NCI-H510A (cell line): Measurements from ENCODE around the gene DLGAP4.
"Not testable (repeated sequence)": the region's sequence is repeated elsewhere in the genome, so short reads cannot be mapped to it uniquely, and the experiment has no call there.

Source experiments
- DNase-seq: peaks from one replicate; lab custom pipeline; 2025; lab: John Stamatoyannopoulos, UW

The DLGAP4 gene

DNA sequence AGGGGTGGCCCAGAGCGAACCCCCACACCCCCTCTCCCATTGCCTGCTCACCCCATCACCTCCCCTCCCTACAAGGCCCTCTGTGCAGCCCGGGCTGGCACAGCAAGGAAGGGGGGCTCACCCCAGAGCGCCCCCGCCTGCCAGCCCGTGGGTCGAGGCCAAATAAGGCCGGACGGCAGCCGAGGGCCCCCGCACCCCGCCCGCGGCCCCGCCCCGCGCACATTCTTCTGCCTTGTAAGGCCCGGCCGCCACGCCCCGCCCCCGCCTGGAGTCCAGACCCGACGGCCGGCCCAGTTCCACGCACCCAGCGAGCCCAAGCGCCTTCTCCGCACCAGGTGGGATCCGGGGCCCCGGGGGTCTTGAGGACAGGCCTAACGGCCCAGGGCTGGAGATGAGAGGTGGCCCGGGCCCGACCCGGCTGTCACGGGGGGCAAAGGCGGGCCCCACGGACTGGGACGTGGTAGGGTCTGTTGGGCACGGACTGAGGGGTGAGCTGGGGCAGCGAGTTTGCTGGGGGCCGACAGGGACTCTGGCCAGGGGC lies 235.2 kb downstream of the DLGAP4 start, which contains the start of gene MYL9:
TSS of gene MYL9 (plus strand) at position 293 of the 541 bp plus-strand sequence. CDS start 3,366 bp downstream, outside the sequence.
- DNase-seq, result no peak

DNA sequence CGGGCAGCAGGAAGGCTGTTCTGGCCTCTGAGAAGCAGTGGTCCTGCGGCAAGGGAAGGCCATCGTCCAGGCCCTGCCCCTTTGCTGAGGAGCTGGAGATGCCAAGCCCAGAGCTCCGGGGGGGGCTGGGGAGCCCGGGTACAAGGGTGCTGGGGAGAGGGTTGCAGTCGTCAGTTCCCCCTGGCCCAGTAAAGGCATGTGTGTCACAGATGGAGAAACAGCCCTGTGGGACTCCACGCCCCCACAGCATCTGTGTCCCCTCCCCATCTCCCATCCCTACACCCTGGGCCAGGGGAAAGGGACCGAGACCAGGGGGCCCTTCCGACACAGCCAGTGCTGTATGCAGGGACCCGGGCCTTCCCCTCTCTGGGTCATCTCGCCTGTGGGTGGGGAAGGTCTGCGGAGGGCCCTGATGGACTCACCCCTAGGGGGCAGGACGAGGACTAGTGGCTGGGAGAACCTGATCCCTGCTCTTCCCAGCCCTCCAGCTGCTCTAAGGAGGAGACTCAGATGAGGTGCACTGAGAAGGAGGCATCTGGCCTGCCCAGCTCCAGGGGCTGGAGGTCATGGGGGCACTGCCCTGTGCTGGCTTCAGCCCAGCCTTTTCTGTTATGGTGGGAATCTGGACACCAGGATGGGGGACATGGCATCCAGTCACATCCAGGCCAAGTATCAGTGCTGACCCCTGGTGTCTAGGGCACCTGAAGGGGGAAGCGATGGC lies 235.8 kb downstream of the DLGAP4 start:
- DNase-seq, result peak; percentile 5

- no peak for DNase-seq
Observed at GRCh38 chr20:36542516-36543183, 236.5 kb downstream of the DLGAP4 start.

- no peak for DNase-seq
Observed at GRCh38 chr20:36543184-36544133, 237.3 kb downstream of the DLGAP4 start.

- no peak for DNase-seq
Observed at GRCh38 chr20:36544134-36545018, 238.2 kb downstream of the DLGAP4 start.

DNA sequence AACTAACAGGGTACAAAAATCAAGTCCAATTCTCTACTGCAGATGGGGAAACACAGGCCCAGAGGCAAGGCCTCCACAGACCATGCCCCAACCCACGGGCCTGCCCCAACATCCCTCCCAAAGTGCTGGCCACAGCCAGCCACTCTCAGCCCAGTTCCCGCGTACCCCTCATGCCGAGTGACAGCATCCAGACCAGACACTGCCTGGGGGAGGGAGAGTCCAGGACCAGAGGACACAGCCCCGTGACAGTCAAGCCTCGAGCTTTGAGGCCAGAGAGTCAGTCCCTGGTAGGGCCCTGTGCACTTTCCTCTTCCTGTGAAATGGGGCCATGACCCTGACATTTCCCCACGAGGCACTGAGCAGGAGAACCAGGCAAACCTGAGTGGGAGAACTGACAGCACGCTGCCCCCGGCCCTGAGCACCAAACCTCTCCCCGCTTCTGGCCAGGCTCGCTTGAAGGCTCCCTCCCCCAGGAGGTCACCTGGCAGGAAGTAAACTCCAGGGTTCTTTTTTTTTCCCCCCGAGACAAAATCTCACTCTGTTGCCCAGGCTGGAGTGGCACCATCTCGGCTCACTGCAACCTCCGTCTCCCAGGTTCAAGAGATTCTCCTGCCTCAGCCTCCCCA lies 240.1 kb downstream of the DLGAP4 start:
- no peak for DNase-seq

GRCh38 chr20:36547186-36548005 lies 241.3 kb downstream of the DLGAP4 start:
- no peak for DNase-seq

GRCh38 chr20:36548006-36548315 lies 241.8 kb downstream of the DLGAP4 start:
- no peak for DNase-seq

GRCh38 chr20:36548704-36549627 lies 242.8 kb downstream of the DLGAP4 start:
- no peak for DNase-seq

- no peak for DNase-seq
Observed at GRCh38 chr20:36549628-36549941, 243.4 kb downstream of the DLGAP4 start.

DNA sequence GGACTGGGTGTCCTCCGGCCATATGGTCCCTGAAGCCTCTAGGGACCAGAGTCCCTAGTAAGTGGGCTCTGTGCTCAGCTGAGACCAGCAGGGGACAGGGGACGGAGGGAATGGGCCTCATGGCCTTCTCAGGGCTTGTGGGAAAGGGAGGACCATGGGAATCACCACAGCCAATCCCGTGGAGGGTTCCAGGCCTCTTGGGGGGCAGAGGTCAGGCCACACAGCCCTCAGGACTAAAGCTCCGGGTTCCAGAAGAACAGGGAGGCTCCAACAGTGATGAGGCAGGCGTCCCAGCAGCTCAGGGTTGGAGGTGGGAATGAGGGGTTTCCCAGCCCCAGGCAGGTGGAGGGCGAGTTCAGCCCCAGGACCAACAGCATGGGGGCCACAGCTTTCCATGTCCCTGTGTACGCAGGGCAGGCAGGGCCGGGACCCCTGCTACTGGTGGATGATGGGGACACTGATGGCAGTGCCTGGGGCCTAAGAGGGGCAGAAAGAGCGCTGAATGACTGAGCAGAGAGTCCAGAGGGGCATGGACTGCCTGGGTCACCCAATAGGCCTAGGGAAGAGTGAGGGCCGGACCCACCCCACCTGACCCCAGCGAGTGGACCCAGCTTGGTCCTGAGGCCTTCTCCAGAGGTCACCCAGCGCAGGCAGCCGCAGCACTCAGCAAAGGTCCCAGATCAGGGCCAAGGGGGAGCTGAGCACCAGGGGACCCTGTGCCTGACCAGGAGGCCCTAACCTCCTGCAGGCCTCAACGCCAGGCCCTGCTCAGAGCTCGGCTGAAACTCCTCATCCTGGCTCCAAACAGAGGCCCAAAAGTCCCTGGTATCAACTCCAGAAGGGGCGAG lies 244.0 kb downstream of the DLGAP4 start:
- no peak for DNase-seq

DNA sequence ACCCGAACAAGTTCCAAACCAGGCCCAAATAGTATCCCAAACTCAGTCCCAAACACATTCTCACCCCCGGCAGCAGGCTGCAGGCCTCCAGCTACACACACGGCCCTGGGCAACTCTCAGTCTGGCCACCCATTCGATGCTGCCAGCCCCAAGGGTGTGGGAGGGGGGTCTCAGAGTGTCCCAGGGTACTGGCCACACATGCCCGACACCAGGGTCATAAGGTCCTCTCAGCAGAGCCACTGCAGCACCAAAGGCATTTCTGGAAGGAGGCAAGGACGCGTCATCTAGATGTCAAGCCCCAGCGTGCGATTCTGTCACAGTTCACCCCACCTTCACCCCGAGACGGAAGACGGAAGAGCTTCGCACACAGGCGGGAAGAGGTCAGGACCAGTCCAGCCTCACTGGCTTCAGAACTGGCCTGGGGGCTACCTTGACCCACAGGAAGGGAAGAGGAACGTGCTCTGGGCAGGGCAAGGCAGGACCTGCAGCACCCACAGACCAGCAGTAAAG lies 244.7 kb downstream of the DLGAP4 start:
- DNase-seq, result no peak

DNA sequence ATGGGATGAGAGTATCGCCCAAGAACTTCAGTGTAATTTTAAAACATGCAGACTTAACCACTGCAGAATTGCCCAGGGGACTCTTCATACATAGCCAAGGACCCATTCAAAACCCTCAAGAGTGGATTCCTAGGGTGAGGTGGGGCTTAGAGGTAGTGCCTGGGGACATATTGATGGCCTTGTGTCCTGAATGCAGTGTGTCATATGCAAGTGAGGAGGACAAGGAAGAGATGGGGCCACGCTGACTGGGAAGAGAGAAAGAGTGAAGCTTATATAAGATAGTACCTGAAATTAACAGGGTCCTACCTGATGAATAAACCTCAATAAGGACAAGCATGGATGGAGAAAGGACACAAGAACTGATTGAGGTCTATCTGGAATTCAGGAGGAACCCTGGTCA lies 249.1 kb downstream of the DLGAP4 start:
- DNase-seq, result no peak

- DNase-seq, result no peak
Observed at GRCh38 chr20:36562724-36563123, 256.6 kb downstream of the DLGAP4 start.

DNA sequence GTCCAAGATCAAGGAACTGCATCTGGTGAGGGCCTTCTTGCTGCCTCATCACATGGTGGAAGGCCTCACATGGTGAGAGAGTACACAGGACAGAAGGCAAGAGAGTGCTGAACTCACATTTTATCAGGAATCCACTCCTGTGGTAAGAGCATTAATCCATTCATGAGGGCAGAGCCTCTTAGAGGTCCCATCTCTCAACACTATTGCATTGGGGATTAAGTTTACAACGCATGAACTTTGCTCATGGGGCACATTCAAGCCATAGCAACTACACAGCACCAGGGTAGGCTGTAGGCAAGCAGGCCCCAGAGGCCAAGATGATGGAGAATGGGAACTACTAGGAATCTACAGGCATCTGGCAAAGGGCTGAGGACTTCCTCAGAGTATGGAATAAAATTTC lies 257.2 kb downstream of the DLGAP4 start:
- no peak for DNase-seq

DNA sequence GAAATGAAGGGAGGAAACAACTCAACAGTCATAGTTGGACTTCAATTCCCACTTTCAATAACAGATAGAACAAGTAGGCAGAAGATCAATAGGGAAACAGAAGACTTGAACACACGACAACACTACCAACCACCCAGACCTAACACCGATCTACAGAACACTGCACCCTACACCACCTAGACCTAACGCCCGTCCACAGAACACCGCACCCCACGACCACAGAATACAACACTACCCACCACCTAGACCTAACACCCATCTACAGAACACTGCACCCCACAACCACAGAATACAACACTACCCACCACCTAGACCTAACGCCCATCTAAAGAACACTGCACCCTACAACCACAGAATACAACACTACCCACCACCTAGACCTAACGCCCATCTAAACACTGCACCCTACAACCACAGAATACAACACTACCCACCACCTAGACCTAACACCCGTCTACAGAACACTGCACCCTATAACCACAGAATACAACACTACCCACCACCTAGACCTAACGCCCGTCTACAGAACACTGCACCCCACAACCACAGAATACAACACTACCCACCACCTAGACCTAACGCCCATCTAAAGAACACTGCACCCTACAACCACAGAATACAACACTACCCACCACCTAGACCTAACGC lies 258.1 kb downstream of the DLGAP4 start:
- not testable (repeated sequence) for DNase-seq

- not testable (repeated sequence) for DNase-seq
Observed at GRCh38 chr20:36564726-36565121, 258.6 kb downstream of the DLGAP4 start.
